WTC11 (cell line): ENCODE measurements around the gene KDM1B.

Experiments used
- TCF7 ChIP-seq: sonication (generic); formaldehyde crosslinking; IDR thresholded peaks from 2 replicates; pipeline ENCODE4 v1.8.0; 2022; ENCODE audit warnings: mild to moderate bottlenecking, low read depth, missing genetic modification reagents, moderate library complexity
- TF ChIP-seq, protein P1 (sequence below): fragments of 200-600 bp; IDR thresholded peaks from 2 replicates; pipeline ENCODE4 v1.8.0; 2022; ENCODE audit warnings: antibody characterized with exemption

DNA sequence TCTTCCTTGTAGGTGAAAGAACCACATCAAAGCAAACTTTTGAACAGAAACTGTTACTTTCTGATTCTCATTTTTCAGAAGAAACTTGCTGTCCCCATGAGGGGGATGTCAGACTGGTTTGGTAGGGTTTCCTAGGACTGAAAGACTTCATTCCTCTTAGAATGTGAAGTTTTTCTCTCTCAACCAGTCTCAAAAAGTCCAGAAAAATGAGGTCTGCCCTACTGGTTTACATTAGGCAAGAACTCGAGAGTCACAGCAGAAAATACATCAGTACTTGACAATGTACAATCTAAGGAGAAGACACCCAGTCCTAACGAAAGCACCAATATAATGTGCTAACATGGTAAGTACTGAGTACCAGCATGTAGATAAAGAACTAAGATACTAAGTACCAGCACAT lies 20.1 kb upstream of the KDM1B start:
- TF ChIP-seq, protein P1, sequence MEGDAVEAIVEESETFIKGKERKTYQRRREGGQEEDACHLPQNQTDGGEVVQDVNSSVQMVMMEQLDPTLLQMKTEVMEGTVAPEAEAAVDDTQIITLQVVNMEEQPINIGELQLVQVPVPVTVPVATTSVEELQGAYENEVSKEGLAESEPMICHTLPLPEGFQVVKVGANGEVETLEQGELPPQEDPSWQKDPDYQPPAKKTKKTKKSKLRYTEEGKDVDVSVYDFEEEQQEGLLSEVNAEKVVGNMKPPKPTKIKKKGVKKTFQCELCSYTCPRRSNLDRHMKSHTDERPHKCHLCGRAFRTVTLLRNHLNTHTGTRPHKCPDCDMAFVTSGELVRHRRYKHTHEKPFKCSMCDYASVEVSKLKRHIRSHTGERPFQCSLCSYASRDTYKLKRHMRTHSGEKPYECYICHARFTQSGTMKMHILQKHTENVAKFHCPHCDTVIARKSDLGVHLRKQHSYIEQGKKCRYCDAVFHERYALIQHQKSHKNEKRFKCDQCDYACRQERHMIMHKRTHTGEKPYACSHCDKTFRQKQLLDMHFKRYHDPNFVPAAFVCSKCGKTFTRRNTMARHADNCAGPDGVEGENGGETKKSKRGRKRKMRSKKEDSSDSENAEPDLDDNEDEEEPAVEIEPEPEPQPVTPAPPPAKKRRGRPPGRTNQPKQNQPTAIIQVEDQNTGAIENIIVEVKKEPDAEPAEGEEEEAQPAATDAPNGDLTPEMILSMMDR, result no peak
- TF ChIP-seq TCF7 (CRISPR knock-in tag), result no peak
